HuH-7.5 (cell line): ENCODE data around the gene DAGLA.
"Not testable (repeated sequence)": the region's sequence is repeated elsewhere in the genome, so short reads cannot be mapped to it uniquely, and the experiment has no call there.

Experiments used
- DNase-seq: peaks from one replicate; pipeline ENCODE4 v3.0.0; 2011; ENCODE audit warnings: low spot score

The DAGLA gene

GRCh38 chr11:61679893-61680621 lies at the start of gene DAGLA:
Gene DAGLA (plus strand): TSS chr11:61680391. CDS start chr11:61720156, 39,765 bp downstream.
- peak; percentile 88 for DNase-seq

- DNase-seq: no peak
Observed at GRCh38 chr11:61632096-61632495, 48.1 kb upstream of the DAGLA start.

GRCh38 chr11:61635304-61635703 lies 44.9 kb upstream of the DAGLA start:
- DNase-seq: no peak

- no peak for DNase-seq
Observed at GRCh38 chr11:61635787-61636186, 44.4 kb upstream of the DAGLA start.

GRCh38 chr11:61636676-61637075 lies 43.5 kb upstream of the DAGLA start:
- DNase-seq: no peak

GRCh38 chr11:61637277-61637676 lies 42.9 kb upstream of the DAGLA start:
- no peak for DNase-seq

- no peak for DNase-seq
Observed at GRCh38 chr11:61639816-61640443, 40.3 kb upstream of the DAGLA start.

GRCh38 chr11:61642162-61642561 lies 38.0 kb upstream of the DAGLA start:
- no peak for DNase-seq

GRCh38 chr11:61645179-61645868 lies 34.9 kb upstream of the DAGLA start:
- no peak for DNase-seq

GRCh38 chr11:61647529-61647928 lies 32.7 kb upstream of the DAGLA start:
- no peak for DNase-seq

GRCh38 chr11:61650781-61651571 lies 29.2 kb upstream of the DAGLA start:
- DNase-seq: no peak

- no peak for DNase-seq
Observed at GRCh38 chr11:61652135-61652534, 28.1 kb upstream of the DAGLA start.

- DNase-seq: no peak
Observed at GRCh38 chr11:61654397-61654829, 25.8 kb upstream of the DAGLA start.

- not testable (repeated sequence) for DNase-seq
Observed at GRCh38 chr11:61655266-61656159, 24.7 kb upstream of the DAGLA start.

- DNase-seq: no peak
Observed at GRCh38 chr11:61656347-61657077, 23.7 kb upstream of the DAGLA start.

- no peak for DNase-seq
Observed at GRCh38 chr11:61657566-61658290, 22.5 kb upstream of the DAGLA start.

- DNase-seq: no peak
Observed at GRCh38 chr11:61659413-61660196, 20.6 kb upstream of the DAGLA start.

- not testable (repeated sequence) for DNase-seq
Observed at GRCh38 chr11:61660997-61661396, 19.2 kb upstream of the DAGLA start.
